HG02571 (cell line): ENCODE data around the gene JAKMIP3.

ENCODE experiments used
- ATAC-seq: cut with Tn5 transposase; IDR thresholded peaks from one replicate; pipeline ENCODE4 v1.9.1; 2021; ENCODE audit warnings: mild to moderate bottlenecking, moderate library complexity; ENCODE audit not compliant: unreplicated experiment

JAKMIP3 gene

DNA sequence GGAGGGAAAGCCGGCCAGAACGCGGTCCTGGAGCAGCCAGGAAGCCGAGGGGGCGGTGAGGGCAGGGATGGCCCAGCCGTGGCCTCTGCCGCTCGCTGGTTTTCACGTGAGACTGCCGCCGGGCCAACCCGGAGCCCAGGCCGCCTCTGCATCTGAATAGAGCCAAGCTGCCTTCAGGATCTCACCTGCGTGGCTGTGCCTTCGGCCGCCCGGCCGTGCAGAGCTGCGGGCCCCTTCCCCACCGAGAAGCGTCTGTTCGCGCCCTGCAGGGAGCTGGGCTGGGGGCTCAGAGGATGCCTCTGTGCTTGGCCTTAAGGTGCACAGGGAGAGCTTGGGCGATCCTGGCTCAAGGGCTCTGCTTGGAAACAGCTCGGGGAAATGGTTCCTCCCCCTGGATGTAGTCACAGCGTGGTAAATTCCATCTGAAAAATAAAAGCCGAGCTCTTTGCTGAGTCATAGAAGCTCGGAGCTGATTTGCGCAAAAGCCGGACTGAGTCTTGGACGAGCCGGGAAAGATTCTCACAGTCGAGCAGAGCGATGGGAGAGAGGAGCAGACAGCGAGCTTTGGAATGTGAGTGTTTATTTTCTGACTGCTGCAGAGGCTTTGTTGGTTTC is at the start of gene JAKMIP3:
TSS of gene JAKMIP3 (plus strand) at position 456 of the 615 bp plus-strand sequence. CDS start 38,863 bp downstream, outside the sequence.
- ATAC-seq, result no peak

DNA sequence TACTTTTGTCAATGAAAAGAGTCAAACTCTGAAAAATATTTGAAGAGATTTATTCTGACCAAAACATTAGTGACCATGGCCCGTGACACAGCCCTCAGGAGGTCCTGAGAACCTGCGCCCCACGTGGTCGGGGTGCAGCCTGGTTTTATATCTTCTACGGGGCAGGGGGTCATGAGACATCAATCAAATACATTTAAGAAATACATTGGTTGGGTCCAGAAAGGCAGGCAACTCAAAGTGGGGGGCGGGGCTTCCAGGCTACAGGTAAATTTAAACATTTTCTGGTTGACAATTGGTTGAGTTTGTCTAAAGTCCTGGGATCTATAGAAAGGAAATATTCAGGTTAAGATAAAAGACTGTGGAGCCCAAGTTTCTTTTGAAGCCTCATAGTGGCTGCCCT is 49.2 kb upstream of the JAKMIP3 start:
- ATAC-seq, result no peak

DNA sequence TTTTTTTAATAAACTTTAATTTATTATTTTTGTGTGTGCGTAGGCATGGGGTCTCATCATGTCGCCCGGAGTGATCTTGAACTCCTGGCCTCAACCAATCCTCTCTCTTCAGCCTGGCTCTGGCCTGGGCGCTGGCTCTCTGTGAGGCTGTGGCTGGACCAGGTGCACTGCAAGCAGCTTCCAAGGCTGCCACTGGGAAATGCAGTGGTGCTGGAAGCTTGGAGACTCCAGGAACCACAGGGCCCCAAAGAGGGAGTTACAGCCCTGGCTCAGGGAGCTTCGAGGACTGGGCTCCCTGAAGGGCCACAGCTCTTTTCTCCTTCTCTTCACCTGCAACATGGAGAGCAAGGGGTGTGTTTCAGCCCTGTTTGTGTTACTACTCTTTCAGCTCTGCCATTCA is 47.3 kb upstream of the JAKMIP3 start:
- ATAC-seq, result no peak

DNA sequence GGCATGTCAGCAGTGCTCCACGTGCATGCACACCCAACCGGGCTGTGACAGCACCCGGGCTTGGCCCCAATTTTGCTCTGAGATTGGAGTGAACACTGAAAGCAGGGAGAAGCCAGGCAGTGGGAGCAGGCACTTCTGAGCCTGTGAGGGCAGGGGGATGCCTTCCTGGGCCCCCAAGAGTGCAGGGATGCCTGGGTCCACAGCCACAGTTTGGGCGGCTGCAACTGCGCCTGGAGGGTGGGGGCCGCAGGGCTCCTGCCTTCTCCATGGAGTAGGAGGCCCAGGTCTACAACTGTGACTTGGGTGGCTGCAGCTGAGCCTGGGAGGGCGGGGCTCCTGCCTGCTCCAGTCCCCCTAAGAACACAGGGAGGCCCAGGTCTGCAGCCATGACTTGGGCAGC is 46.4 kb upstream of the JAKMIP3 start:
- no peak for ATAC-seq

DNA sequence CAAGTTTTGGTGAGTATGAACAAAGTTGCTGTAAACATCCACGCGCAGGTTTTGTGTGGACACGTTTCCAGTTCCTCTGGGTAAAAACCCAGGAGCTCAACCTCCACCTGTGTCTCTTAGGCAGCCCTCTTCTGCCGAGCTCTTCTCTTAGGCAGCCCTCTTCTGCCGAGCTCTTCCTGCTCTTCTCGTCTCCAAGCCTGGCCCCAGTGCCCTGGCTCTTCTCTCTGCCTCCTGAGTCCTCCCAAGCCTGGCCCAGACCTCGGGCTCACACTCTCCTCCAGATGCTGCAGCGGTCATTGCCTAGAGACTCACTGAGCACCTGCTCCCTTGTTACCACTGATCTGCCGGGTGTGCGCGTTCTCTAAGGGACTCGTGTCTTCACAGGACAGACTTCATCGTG is 45.3 kb upstream of the JAKMIP3 start:
- ATAC-seq, result no peak

DNA sequence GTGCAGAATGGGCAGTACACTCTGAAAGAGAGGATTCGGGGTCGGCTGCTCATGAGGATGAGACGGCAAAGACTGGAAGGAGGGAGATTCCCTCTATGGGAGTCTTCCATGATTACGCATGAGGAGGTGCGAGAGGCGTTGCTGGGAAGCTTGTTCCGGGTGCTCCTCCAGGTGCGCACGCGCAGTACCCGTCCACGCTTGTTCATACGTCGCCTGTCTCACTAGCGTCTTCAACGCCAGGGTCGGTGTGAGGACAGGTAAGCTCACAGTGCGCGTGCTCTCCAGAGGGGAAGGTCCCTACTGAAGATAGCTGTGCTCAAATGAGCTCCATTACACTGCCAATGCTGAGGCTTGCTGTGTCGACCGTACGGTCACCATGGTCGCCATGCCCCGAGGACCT is 44.7 kb upstream of the JAKMIP3 start:
- ATAC-seq, result no peak

DNA sequence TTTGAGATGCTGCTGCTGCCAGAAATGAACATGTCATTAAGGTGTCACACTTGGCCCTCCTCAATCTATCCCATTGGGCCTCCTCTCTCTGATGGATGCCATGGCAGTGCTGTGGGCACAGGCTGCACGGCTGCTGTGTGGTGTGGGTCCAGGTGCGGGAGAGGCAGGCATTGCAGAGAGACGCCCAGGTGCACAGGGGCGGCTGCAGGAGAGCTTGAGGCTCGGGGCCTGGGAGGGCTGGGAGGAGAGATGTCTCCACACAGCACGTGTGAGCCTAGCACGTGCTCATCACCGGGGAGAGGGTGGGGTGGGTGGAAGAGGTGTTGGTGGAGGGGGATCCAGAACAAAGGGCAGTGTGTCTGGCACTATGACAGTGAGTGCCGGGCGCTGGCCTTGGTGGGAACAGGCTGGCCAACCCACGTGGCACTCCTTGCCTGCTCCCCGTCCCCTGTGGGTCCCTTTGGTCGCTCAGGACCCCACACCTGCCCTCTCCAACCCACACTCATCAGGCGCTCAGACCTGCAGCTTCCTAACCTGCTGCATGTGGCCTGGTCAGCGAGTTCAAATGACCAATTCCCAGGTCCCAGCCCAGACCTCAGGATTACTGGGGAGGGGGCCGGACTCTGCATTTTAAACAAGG is 44.1 kb upstream of the JAKMIP3 start:
- no peak for ATAC-seq

DNA sequence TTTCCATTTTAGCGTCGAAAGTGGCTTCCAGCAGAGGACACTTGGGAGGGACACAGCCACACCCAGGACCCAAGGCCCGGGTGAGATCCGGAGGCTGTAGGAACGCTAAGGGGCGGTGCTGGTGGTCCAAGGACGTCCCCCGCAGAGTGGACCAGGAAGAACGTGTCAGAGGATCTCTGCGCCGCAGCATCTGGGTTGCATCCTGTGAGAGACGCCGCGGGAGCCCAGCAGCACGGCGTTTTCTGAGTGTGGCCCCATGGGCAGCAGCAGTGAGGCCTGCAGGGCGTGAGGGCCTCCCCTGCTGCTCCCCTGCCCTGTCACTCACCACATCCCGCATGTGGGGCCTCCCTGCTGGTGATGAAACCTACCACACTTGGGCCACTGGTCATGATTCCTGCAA is 43.5 kb upstream of the JAKMIP3 start:
- no peak for ATAC-seq

DNA sequence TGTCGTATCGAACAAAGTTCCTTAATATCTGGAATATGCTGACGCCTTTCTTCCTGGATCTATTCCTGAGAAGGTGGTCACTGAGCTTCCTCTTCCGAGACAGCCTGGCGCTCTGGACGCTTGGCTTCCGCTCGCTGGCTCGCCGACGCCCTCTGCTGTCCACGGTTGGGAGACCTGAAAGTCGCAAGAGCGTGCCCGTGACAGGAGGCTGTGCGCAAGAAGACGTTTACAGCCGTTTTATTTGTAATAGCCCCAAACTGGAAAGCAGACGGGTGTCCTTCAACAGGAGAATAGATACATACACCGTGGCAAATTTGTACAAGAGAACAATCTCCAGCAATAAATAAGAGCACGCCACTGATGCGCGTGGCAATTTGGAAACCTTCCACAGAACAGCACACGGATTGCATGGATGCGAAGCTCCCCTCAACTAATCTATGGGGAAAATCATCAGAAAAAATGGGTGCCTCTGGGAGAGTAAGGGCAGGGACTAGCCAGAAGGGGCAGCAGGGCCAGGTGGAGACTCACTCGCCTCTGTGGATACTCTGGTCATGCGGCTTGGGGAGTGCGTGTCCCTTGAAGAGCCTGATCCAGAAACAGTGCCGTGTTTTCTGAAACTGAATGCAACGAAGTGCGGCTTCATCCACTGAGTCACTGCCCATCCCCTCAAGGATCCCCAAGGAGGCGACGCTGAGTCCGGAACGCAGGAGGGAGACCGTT is 42.5 kb upstream of the JAKMIP3 start:
- no peak for ATAC-seq

DNA sequence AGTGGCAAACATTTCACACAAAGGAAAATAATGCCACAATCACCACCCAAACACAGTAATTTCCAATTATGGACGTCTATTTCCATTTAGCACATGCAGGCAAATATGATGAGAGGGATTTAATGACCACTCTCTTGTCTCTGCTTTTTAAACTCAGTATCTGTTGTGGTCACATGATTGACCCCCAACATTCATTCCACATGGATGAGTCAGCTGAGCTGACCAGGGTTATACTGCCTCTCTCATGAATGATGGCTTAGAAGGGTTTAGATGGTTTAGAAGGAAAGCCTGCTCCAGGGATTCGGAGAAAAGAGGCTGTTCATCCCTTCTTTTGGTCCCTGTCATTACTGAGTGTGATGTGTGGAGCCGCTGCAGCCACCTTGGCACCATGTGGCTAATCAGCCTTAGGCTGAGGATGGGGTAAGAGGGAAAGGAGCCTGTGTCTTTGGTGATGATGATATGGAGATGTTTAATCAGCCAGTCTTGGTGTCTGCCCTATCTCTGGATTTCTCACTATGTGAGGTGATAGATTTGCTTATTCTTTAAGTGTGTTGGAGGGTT is 38.2 kb upstream of the JAKMIP3 start:
- ATAC-seq, result no peak

DNA sequence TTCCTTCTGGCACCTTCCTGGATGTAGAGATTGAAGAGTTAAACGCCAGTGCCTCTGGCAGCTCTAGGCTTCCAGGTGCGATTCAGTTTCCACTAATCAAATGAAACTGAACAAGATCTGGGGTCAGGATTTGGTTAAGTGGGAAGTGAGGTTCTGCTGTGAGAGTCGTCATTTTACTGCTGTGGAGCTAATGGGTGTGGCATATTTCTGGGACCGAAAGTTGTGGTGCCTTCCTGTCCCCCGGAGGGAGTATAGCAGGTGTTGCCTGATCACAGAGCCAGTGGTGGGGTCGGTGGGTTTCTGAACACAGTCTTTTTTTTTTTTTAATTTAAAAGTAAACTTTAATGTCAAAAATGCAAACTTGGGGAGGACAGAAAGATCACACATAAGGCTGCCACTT is 37.0 kb upstream of the JAKMIP3 start:
- no peak for ATAC-seq

DNA sequence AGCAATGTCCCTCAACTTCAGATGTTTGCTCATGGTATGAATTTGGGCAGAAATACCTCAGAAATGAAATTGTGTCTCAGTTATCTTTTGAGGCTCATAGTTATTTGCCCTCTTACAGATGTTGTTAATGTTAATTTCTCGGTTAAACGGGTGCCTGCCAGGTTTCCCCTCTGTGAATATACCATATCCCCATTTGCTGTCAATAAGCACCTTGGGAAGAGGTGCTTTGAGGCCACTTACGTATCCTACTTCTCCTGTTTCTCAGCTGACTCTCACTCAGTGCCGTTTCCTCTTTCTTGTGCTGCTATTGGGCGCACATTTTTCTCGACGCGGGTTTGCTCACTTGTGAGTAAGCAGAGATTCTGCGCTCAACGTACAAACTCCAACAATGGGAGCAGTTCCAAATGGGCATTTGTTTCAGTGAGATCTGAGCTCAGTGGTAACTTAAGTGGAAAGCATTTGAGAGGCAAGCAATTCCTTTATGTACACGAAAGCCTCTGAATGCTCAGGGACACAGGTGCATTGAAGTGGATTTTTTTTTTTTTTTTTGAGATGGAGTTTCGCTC is 34.8 kb upstream of the JAKMIP3 start:
- no peak for ATAC-seq

DNA sequence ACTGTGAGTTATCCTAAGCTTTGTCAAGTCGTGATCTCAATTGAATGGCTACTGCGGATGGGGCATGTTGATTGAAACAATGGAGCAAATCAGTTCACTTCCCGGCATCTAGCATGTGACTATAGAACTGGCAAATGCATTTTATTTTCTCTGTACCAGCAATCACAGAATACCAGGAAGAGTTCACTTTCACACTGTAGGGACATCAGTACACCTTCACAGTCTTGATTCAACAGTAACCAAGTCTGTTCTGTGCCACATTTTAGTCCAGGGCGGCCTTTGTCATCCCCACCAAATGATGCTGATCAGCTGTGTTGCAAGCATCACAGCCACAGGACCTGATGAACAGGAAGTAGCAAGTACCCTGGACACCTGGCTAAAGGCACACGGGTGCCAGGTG is 32.1 kb upstream of the JAKMIP3 start:
- ATAC-seq, result no peak

DNA sequence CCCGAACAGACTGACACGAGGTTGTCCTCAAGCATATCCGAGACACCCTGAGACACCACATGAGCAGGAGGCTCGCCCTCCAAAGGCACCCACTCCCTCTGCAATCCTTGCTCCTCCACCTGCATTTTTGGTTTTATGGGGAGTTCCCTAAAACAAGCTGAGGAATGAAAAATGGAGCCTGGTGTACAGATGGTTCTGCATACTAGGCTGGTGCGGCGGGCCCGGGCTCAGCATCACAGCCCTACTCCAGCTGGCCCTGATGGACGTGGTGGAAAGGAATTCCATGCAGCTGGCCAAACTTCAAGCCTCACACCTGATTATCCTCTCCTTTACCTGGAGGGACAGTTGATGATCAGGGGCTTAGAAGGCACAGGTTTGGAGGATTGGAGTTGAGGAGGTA is 30.3 kb upstream of the JAKMIP3 start:
- no peak for ATAC-seq

DNA sequence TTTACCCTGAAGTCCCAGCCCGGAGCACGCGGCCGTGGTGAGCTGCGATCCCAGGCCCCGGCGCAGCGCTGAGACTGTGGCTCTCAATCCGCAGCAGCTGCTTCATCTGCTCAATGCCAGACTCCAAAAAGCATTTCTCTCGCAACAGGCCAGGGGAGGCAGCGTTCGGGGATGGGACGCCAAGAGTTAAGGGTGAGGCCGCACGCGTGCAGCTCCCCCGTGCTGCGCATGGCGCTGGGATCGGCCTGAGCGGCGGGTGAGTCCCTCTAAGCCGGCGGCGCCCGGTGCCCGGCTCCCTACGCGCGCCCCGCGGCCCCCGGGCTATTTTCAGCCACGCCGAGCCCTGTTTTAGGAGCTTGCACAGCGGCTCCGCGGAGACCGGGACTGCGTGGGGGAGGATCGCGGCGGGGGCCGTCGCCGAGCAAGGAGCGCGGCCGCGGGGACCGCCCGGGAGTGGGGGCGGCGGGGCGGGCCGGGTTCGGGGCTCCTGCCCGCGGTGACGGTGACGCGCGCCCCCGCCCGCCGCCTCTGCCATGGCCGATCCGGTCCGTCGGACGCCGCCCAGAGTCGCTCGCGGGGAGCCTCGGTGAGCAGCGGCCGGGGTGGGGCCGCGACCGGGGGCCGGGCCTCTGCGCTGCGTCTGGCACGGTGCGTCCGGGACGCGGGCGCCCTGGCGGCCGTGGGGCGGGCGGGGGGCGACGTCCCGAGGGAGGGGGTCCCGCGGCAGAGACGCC is 29.4 kb upstream of the JAKMIP3 start:
- no peak for ATAC-seq

DNA sequence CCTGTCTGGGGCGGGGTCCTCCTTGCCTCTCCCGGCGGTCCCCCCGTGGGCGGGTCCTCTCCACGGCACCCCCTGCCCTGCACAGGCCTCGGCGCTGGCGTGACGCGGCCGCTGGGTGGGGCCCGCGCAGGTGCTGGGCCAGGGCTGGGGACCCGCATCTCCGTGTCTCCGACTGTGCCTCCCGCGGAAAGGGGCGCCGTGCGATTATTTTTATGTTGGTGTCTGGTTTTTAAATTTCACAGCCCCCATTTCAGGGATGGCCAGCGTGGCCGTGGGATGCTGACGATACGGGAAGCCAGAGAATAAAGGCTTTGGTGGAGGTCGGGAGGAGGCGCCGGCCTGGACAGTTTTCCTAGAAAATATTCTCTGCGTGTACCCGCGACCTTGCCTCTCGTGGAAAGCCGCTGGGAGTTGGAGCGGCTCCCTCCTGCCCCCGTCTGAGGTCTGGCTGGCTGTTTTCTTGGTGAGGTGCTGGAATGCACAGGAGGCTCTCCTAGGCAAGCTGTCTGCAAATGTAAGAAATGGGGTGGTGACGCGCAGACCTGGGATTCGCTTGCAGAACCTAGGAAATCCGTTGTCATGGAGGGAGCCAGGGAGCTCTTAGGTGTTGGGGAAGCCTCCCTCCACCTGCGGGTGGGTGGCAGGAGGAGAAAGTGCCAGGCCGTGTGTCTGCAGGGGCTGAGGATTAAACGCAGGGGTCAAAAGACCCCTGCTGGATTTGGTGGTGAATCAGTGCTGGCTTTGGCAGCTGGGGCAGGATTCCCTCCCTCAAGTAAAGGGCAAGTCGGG is 28.7 kb upstream of the JAKMIP3 start:
- ATAC-seq, result no peak

DNA sequence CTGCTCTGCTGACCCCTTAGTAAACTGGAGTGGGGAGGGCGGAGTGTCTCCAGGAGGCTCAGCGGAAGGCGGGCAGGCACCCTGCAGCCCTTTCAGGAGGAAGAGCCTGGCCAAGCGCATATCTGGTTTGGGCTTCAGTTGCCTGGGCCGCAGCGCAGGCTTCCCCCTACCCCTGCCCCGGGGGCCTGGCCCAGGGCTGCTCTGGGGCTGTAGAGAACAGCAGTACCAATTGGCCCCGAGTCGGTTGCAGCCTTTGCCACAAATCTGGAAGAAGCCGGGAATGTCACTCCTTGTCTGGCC is 28.1 kb upstream of the JAKMIP3 start:
- ATAC-seq, result no peak

DNA sequence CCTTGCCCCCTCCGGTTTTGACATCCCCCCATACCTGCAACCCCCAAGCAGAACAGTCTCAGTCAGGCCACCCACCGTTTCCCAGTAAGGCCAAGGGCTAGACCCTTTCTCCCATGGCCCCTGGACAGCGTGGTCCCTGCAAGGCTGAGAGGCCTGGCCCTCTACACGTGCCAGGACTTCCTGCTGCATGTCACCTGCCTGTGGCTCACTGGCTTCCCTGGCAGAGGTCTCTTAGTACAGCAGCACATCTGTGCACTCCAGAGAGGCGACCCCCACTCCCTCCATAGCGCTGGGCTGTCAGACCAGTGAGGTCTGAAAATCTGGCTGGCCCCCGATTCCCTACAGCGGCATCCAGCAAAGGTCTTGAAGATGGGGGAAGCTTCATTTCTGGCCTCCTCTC is 26.4 kb upstream of the JAKMIP3 start:
- ATAC-seq, result no peak

DNA sequence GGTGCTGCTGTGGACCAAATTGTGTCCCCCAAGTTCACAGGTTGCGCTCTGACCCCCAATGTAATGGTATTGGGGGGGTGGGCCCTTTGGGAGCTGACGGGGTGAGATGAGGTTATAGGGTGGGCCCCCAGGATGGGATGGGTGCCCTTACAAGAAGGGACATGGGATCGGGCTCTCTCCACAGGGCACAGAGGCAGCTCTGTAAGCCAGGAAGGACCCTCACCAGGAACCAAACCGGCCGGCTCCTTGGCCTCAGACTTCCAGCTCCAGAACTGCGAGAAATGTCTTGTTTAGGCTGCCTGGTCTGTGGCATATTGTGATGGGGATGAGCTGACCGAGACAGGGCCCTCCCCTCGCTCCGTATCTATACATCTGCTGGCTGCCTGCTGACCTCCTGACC is 25.7 kb upstream of the JAKMIP3 start:
- no peak for ATAC-seq

DNA sequence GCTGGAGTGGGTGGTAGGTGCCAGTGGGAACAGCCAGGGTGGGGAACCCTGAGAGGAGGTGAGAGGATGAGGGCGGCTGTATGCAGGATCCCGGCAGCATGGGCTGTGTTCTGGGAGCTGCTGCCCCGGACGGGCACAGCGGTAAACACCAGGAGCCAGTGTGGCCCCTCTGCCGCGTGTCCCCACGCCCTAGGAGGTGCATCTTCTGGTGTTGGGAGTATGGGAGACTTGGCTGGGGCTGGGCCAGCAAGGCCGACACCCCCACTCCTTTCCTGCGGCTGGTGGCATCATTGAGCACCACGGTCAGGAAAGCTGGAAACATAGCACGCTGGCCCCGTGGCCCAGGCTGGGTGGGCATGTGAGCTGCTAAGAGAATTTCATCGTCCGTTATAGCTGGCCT is 24.4 kb upstream of the JAKMIP3 start:
- no peak for ATAC-seq
